ENCODE measurements around the gene TIAM2. TPM values are rescaled to one million over a fixed set of nuclear protein-coding genes. Genes with fewer than 3 reads are reported as not detected.

Gene TIAM2
- total and polyA plus RNA-seq, 9 of the 15 experiments (the other 6 are each of a cell fraction or from before 2014, with no cell fraction given), result 0.73 to 6.5 (median 4.3) TPM

- ATAC-seq, result no peak
- no TSS peak for BruUV-seq (replicated peaks)
- WGBS (ENCODE audit: insufficient coverage, low coverage, missing lambda C conversion rate), result 84% methylated on average over 10 of the region's 10 CpGs
- no peaks in the 10 kb centered on the region for H3K27me3 ChIP-seq (ENCODE audit: control insufficient read depth in 2 of 2, insufficient read depth in 2 of 2, low read length in 2 of 2)
- H3K9me1 ChIP-seq (ENCODE audit: control insufficient read depth, insufficient read depth, low read length), result peaks cover 10% of the 10 kb centered on the region
- no peak within 1 kb of the TSS for H3K4me3 ChIP-seq
- H2AFZ ChIP-seq (ENCODE audit: low read depth, low read length), result no peak within 1 kb of the TSS
- H4K20me1 ChIP-seq (replicated peaks; ENCODE audit: control insufficient read depth, insufficient read depth, low read length), result no peaks in the 10 kb centered on the region
- in situ Hi-C loops (cut with MboI), result no loop called here
- no peak for DNase-seq (ENCODE audit: extremely low read depth in 1 of 4, low spot score in 3 of 4)
- no peak for TF ChIP-seq HBP1 (CRISPR knock-in tag; IDR thresholded peaks at IDR 0.05)
- no peak for TF ChIP-seq ZMIZ1 (IDR thresholded peaks at IDR 0.05; ENCODE audit: low read depth in 2 of 2, low read length in 2 of 2)
- TF ChIP-seq BRD4 (IDR thresholded peaks at IDR 0.05), result no peak
- TF ChIP-seq CLOCK (CRISPR knock-in tag; IDR thresholded peaks at IDR 0.05; ENCODE audit: borderline replicate concordance), result no peak
- TF ChIP-seq MAX (CRISPR knock-in tag; IDR thresholded peaks at IDR 0.05), result no peak
- TF ChIP-seq PRMT5 (CRISPR knock-in tag; IDR thresholded peaks at IDR 0.05), result no peak
- TF ChIP-seq ZNF184 (CRISPR knock-in tag; IDR thresholded peaks at IDR 0.05), result no peak
- no peak for TF ChIP-seq ZNF696 (CRISPR knock-in tag; conservative IDR thresholded peaks at IDR 0.05)
- no peak for TF ChIP-seq SIN3B (IDR thresholded peaks at IDR 0.05; ENCODE audit: low read depth)
- TF ChIP-seq CTCFL (IDR thresholded peaks at IDR 0.05; ENCODE audit: borderline replicate concordance, insufficient read depth, low read depth, low read length, poor library complexity, severe bottlenecking), result no peak
- TF ChIP-seq NFATC3 (IDR thresholded peaks at IDR 0.05), result no peak
- no peak for TF ChIP-seq NR3C1 (CRISPR knock-in tag; IDR thresholded peaks at IDR 0.05)
- FAIRE-seq, result no peak
- intact Hi-C loops (cut with micrococcal nuclease), result no loop called here
- H3K4me2 ChIP-seq (ENCODE audit: insufficient read depth, low read length), result no peak within 1 kb of the TSS
- H3K79me2 ChIP-seq (ENCODE audit: control insufficient read depth, insufficient read depth, low read length), result no peaks in the 10 kb centered on the region; the same call in 2 of the 3 replicates
- ChIA-PET POLR2A (no interaction called here), CTCF (ENCODE audit: low intra/inter-chr PET ratio) (no interaction called here)
- H3K9ac ChIP-seq (ENCODE audit: insufficient read depth in 1 of 2, low read depth in 2 of 2, low read length in 2 of 2), result no peak within 1 kb of the TSS
- H3K9me3 ChIP-seq (replicated peaks; ENCODE audit: control insufficient read depth, insufficient read depth, low read depth, low read length), result no peaks in the 10 kb centered on the region
- 0 out of 5 replicates have a peak, but pooled peaks cover 0 to 3% of the 10 kb centered on the region in 2 experiments for H3K4me1 ChIP-seq (replicated peaks in 1 of 2; ENCODE audit: control insufficient read depth in 2 of 2, insufficient read depth in 2 of 2, low read length in 2 of 2)
- peaks cover 76% of the 10 kb centered on the region for H3K36me3 ChIP-seq (ENCODE audit: control insufficient read depth, insufficient read depth, low read length)
- no peak within 1 kb of the TSS for H3K27ac ChIP-seq (ENCODE audit: extremely low read depth, low read depth, low read length)
Observed at GRCh38 chr6:155263373-155264063, 268.4 kb downstream of the TIAM2 start, which contains the start of gene CLDN20. Gene CLDN20, plus strand, starts transcription at chr6:155264013. Its CDS starts 11,707 bp downstream, at chr6:155275720.

Measured in K562 (cell line).